Activated CD8-positive, alpha-beta T cell treated with anti-CD3 and anti-CD28 coated beads for 36 hours (primary cell): ENCODE data around the gene CPXM1. TPM values are rescaled to one million over a fixed set of nuclear protein-coding genes. Genes with fewer than 3 reads are reported as not detected.

Experiments used
- ATAC-seq: fragments of 200-7000 bp; cut with Tn5 transposase; one replicate; pipeline ENCODE4 v1.10.0; 2021; ENCODE audit warnings: mild to moderate bottlenecking, moderate library complexity
- CTCF ChIA-PET: fragments of 350-600 bp; sonication (Branson Sonifier 250); formaldehyde crosslinking; loops from one replicate; lab custom pipeline; 2021; ENCODE audit warnings: antibody characterized with exemption; lab: Charles Lee
- POLR2A ChIA-PET: fragments of 350-600 bp; sonication (Branson Sonifier 250); formaldehyde crosslinking; loops from one replicate; lab custom pipeline; 2021; ENCODE audit warnings: antibody characterized with exemption; lab: Charles Lee
- DNase-seq: peaks from one replicate; pipeline ENCODE4 v3.0.0-alpha.2; 2020
- H3K27ac Mint-ChIP-seq: one replicate; pipeline ENCODE4 v1.8.0; 2021; ENCODE audit warnings: mild to moderate bottlenecking, mixed read lengths
- H3K27me3 Mint-ChIP-seq: one replicate; pipeline ENCODE4 v1.8.0; 2021; ENCODE audit warnings: mixed read lengths
- H3K36me3 Mint-ChIP-seq: one replicate; pipeline ENCODE4 v1.8.0; 2021; ENCODE audit warnings: low read depth, mixed read lengths
- H3K4me1 Mint-ChIP-seq: one replicate; pipeline ENCODE4 v1.8.0; 2021; ENCODE audit warnings: low read depth, mixed read lengths
- H3K4me3 Mint-ChIP-seq: one replicate; pipeline ENCODE4 v1.8.0; 2021; ENCODE audit warnings: mild to moderate bottlenecking, moderate library complexity, mixed read lengths
- H3K9me3 Mint-ChIP-seq: one replicate; pipeline ENCODE4 v1.8.0; 2021; ENCODE audit warnings: mixed read lengths
- intact Hi-C: fragments of 100-400 bp; cut with micrococcal nuclease; formaldehyde crosslinking; loops from one replicate; pipeline ENCODE4 v1.10.0; 2022
- total RNA-seq, 2 experiments: library from RNA; stranded (reverse); gene quantifications; one replicate each; pipeline ENCODE4 v1.2.3, GENCODE V29; 2021
- TF ChIP-seq, protein P1 (sequence below): fragments of 200-600 bp; IDR thresholded peaks from one replicate; pipeline ENCODE4 v1.8.0; 2022; ENCODE audit warnings: antibody characterized with exemption, mild to moderate bottlenecking

The CPXM1 gene
- total RNA-seq, 2 experiments from 2014 or later = 2.0 to 2.9 TPM

DNA sequence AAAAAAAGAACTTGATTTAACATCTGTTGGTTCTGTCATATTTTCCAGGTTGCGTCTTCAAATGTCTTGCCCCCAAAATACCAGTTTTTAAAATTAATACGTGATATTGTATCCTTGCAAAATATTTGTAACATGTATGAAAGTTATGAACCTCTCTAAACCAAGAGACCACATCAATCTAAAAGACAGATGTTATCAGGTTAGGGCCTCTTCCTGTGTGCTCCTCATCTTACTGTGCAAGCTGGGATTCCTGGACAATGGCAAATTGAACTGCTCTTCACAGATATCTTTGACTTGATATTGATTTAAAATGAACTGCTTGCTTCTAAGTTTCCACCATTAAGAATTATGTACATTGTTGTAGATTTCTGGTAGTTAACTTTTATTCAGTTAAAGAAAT lies 25.3 kb upstream of the CPXM1 start:
- H3K27me3 Mint-ChIP-seq = peaks cover 17% of the 10 kb centered on the region
- H3K27ac Mint-ChIP-seq = no peak overlapping the region
- H3K9me3 Mint-ChIP-seq = no peaks in the 10 kb centered on the region
- H3K4me1 Mint-ChIP-seq = peaks cover 26% of the 10 kb centered on the region
- no peaks in the 10 kb centered on the region for H3K36me3 Mint-ChIP-seq
- no peak overlapping the region for H3K4me3 Mint-ChIP-seq
- intact Hi-C loops = no loop called here
- DNase-seq (no peak), ATAC-seq (peak; percentile 45)
- TF ChIP-seq, protein P1, sequence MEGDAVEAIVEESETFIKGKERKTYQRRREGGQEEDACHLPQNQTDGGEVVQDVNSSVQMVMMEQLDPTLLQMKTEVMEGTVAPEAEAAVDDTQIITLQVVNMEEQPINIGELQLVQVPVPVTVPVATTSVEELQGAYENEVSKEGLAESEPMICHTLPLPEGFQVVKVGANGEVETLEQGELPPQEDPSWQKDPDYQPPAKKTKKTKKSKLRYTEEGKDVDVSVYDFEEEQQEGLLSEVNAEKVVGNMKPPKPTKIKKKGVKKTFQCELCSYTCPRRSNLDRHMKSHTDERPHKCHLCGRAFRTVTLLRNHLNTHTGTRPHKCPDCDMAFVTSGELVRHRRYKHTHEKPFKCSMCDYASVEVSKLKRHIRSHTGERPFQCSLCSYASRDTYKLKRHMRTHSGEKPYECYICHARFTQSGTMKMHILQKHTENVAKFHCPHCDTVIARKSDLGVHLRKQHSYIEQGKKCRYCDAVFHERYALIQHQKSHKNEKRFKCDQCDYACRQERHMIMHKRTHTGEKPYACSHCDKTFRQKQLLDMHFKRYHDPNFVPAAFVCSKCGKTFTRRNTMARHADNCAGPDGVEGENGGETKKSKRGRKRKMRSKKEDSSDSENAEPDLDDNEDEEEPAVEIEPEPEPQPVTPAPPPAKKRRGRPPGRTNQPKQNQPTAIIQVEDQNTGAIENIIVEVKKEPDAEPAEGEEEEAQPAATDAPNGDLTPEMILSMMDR = no peak
- POLR2A ChIA-PET = interaction anchor here (1.0 kb wide), 1 partner anchor 14 kb away, joined by 3 read pairs; no protein-coding TSS in a partner anchor
- CTCF ChIA-PET = no interaction called here

DNA sequence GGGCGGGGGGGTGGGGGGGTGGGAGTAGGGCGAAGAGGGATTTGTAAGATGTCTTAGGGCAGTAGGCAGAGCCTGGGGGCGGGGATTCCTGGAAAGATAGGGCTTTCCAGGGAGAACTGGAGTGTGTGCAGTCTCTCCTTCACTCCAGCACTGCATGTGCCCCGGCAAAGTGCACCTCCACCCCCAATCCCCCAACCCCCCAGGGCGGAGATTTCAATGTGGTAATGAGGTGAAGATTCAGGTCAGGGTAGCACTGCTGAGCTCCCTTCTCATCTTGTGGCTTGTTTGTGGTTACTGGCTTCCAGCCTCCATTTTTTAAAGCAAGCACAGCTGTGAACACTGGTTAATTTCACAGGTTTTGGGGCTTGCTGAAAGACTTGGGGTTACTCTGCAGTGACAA lies 21.6 kb upstream of the CPXM1 start:
- TF ChIP-seq, protein P1 = no peak
- CTCF ChIA-PET = interaction anchor here (1.6 kb wide), 1 partner anchor 79 kb away, joined by 6 read pairs; no protein-coding TSS in a partner anchor
- peaks cover 33% of the 10 kb centered on the region for H3K4me1 Mint-ChIP-seq
- intact Hi-C loops = no loop called here
- H3K27ac Mint-ChIP-seq = no peak overlapping the region
- DNase-seq (peak; percentile 69), ATAC-seq (peak; percentile 67)
- H3K9me3 Mint-ChIP-seq = no peaks in the 10 kb centered on the region
- POLR2A ChIA-PET = interaction anchor here (1.3 to 1.5 kb wide), 3 partner anchors 11 to 43 kb away, joined by 3 to 4 read pairs (median 3); partner anchors contain the start of genes PCED1A and VPS16
- peaks cover 24% of the 10 kb centered on the region for H3K27me3 Mint-ChIP-seq
- no peaks in the 10 kb centered on the region for H3K36me3 Mint-ChIP-seq
- H3K4me3 Mint-ChIP-seq = no peak overlapping the region

DNA sequence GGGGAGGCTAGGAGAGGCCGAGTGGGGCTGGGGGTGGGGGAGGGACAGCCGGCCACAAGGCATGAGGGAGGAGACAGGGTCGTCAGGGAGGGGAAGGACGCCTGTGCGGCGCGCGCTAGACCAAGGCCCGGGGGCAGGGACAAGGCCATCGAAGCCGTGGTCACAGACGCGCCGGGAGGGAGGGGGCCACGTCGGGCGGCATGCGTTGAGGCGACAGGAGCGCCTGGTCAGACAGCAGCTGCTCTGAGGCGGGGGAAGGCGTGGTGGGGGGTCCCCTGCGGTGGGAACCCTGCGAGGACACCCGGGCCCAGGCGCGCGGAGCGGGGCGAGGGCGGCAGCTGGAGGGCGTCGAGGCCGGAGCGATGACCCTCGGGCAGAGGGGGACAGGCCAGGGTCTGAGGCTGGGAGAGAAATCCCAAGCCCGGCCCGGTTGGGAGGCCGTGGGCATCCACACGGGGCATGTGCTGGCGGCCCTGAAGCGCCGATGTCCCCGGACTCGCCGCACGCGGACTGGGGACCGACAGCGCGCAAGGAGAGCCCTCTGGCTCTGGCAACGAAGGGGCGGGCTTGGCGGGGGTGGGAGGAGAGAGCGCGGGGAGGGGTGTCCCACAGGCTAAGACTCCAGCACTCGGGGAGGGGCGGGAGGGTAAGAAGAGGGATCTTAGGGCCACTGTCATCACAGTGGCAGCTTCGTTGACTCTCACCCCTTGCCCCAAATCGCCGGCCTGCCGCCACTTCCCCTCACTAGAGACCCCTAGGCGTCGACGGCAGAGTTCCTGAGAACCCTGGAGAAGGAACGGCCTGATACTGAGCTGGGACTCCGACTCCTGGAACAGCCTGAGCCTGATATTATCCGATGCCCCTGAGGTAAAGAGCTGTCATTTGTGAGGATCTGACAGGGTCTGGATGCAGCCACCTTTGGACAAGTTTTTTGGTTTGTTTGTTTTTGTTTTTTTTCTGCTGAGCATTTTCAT lies 20.8 kb upstream of the CPXM1 start:
- Mint-ChIP-seq H3K27me3 (peaks cover 20% of the 10 kb centered on the region), H3K9me3 (no peaks in the 10 kb centered on the region), H3K4me3 (peak overlapping the region; percentile 15), H3K36me3 (no peaks in the 10 kb centered on the region), H3K27ac (peak overlapping the region; percentile 5), H3K4me1 (peaks cover 25% of the 10 kb centered on the region)
- ATAC-seq (peak; percentile 25), DNase-seq (no peak)
- ChIA-PET CTCF (interaction anchor here (1.6 kb wide), 1 partner anchor 78 kb away, joined by 6 read pairs; no protein-coding TSS in a partner anchor), POLR2A (interaction anchor here (0.6 to 1.5 kb wide), 7 partner anchors 9 to 44 kb away, joined by 3 to 4 read pairs (median 3); partner anchors contain the start of genes PCED1A and VPS16)
- intact Hi-C loops = no loop called here
- TF ChIP-seq, protein P1 = no peak

DNA sequence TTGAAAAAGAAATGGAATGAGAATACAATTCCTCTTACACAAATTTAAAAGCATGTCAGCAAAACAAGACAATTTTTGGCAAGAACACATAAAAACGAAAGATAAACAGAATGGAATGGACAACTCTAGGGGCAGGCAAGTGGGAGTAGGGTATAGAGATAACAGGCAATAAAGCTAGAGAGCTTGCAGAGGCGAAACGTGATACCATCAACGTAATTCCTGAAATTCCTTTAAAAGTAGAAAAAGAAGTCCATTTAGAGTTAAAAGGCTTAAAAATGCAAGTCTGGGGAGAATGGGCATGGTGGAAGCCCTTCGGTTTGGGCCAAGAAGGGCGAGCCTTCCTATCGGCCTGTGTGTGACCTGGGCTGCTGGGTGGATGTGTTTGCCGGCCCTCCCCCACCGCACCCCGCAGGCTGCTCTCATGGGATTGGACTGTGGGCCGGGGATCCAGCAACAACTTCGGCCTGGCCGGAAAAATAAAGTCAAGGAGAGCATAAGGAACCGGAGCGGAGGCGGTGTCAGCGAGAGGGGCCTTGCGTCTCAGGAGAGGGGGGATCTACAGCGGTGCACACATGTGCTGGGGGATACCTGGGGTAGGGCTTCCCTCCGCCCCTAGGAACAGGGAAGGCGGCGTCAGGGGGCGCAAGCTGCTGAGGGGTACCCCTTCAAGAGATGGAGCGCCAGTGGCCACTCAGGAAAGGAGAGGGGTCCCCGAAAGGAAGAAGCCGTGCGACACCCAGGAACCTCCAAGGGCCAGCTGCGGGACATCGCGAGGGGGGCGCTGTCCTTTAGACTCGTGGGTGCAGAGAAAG lies 19.9 kb upstream of the CPXM1 start:
- CTCF ChIA-PET = no interaction called here
- Mint-ChIP-seq H3K4me3 (no peak overlapping the region), H3K4me1 (peaks cover 19% of the 10 kb centered on the region), H3K27me3 (peaks cover 20% of the 10 kb centered on the region), H3K27ac (no peak overlapping the region), H3K36me3 (no peaks in the 10 kb centered on the region), H3K9me3 (no peaks in the 10 kb centered on the region)
- DNase-seq (no peak), ATAC-seq (no peak)
- POLR2A ChIA-PET = interaction anchor here (0.6 to 1.2 kb wide), 4 partner anchors 10 to 16 kb away, joined by 3 read pairs; no protein-coding TSS in a partner anchor
- TF ChIP-seq, protein P1 = no peak
- intact Hi-C loops = no loop called here
